ENCODE results near the gene PRDM16.

The PRDM16 gene

DNA sequence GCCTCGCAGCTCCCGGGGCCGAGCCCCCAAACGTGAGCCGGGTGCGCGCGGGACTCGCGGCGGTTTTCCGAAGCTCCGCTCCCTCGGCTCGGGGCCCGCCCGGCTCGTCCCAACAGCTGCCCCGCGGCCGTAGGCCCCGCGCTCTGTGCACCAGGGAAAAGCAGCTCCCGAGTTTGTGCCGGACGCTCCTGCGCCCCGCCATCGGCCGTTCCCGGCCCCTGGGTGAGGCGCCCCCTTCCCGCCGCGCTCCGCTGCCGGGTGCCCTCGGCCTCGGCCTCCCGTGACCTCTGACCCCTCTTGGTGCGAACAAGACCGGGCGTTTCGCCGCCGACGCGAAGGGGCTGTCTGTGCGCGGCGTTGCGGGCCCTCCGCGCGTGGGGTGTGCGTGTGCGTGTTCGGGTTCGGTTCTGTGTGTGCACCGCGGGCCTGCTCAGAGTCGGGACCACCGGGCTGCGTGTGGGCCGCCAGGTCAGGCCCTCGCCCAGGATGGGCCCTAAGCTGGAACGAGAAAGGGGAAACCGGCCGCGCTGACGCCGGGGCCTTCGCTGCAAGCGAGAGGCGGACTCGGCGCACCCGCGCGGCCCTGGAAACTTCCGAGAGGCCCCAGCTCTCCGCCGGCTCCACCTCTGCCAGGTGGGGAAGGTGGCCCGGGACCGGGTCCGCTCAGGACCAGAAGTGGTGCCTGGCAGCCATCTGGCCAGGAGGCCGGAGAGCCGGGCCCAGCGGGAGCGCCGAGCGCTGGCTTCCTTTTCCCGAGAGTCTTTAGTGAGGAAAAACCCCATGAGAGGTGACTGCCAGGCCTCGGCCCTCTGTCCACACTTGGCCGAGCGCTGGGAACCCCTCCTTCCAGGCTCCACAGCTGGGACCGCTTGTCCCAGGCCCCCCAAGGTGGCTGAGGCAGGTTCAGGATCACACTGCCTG lies 1.9 kb downstream of the PRDM16 start:
- DNase-seq = no peak

GRCh38 chr1:3071565-3072390 lies 2.8 kb downstream of the PRDM16 start:
- no peak for DNase-seq

- DNase-seq = no peak
These were observed 3.6 kb downstream of the PRDM16 start for GRCh38 chr1:3072391-3073185.

- DNase-seq = no peak
These were observed 4.1 kb downstream of the PRDM16 start for GRCh38 chr1:3073186-3073488.

GRCh38 chr1:3073489-3074296 lies 4.7 kb downstream of the PRDM16 start:
- DNase-seq = no peak

GRCh38 chr1:3074297-3074741 lies 5.3 kb downstream of the PRDM16 start:
- DNase-seq = no peak

GRCh38 chr1:3074800-3075199 lies 5.8 kb downstream of the PRDM16 start:
- no peak for DNase-seq

DNA sequence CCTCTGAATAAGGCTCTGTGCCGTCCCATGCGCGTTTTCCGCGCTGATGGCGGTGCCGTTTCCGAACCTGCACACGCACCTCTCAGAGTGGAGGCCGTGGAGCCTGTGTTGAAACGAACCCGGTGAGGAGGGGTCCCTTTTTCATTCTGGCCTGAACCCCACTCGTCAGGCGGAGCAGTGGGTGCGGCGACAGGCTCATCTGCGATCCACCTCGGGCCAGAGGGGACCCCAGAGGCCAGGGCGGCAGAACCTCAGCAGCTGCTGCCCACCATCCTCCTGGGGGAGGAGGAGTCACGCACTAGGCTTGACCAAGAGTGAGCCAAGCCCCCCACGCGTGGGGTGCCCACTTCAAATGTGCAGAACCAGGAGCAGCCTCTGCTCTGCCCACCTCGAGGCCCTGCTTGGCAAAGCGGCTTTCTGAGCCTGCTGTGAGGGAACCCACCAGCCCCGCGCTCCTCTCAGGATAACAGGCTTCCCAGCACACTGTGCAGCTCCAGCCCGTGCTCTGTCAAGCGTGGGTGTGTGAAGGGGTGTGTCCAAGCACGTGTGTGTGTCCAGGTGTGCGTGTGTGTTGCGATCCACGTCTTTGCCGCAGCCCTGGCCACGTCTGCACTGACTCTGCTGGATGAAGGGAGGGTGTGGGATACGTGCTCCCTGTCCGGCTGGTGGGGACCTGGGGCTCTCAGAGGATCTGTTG lies 6.8 kb downstream of the PRDM16 start:
- DNase-seq = no peak

DNA sequence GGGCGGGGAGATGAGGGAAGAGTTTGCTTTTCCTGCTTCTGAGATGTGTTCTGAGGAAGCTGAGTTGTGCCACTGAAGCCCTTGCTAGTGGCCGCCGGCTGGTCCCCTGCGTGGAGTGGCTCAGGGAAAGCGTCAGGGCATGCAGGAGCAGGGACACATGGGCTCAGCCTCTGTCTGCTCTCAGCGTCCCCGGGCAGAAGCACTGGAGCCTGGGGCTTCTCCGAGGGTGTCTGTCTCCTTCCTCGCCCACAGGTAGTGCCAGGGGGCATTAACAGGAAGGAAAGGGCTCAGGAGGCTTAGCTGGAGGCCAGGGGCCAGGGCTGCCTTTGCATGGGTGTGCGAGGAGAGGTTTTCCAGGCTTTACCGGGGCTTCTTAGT lies 7.3 kb downstream of the PRDM16 start:
- DNase-seq = no peak

GRCh38 chr1:3077081-3077480 lies 8.1 kb downstream of the PRDM16 start:
- DNase-seq = no peak

DNA sequence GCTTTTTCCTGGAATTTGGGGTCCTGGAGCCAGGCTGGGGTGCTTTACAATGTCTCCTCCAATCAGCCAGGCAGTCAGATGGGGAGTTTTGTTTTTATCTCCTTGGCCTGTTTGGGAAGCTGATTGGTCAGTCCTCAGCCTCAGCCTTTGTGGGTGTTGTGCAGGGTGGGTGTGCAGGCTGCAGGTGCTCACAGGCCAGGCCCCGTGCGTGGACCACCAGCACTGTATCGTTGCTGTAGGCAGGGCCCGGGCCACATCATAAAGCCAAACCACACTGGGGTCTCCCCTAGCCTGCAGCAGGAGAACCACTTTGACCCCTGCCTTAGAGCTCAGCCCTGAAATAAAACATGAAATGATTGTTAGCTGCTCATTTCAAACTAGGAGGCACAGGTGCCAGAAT lies 8.6 kb downstream of the PRDM16 start:
- DNase-seq = no peak

- no peak for DNase-seq
These were observed 9.4 kb downstream of the PRDM16 start for GRCh38 chr1:3078430-3078861.

- no peak for DNase-seq
These were observed 9.9 kb downstream of the PRDM16 start for GRCh38 chr1:3078871-3079270.

GRCh38 chr1:3079381-3080052 lies 10.5 kb downstream of the PRDM16 start:
- DNase-seq = no peak

DNA sequence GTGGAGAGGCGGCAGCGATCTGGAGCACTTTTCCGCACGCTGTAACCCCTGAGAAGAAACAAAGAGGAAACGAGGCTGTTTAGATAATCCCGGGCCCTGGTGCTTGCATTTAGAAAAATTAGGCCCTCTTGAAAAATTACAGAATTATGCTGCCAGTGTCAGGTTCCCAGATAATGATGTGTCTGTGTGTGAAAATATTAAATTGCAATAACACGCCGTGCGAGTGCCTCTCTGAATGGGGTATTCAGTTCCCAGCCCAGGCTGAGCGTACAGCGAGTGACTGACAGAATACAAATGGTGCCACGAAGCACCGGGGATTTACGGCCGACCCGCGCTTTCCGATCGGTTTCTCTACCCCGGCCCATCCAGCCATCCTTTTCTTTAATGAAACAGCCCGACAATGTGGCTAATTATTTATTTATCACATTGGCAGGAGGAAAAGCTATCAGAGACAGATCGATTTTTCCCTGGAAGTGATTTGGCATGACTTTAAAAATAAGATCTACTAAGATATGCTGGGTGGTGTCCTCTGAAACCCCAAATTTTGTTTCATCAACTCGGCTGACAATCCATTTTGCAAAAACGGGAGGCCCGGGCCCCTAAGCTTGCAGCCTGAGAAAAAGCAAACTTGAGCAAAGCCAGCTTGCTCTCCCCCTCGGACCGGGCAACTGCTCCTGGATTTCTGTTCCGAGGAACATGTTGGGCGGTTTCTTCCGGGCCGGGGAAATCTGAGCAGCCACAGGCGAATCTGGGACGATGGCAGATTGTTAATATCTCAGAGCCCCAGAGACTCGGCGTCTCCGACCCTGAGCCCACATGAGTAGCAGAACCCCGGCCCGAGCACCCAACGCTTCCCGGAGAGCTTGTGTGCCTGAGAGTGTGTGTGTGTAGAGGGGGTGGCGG lies 11.3 kb downstream of the PRDM16 start:
- no peak for DNase-seq

GRCh38 chr1:3081171-3081683 lies 12.2 kb downstream of the PRDM16 start:
- DNase-seq = no peak

GRCh38 chr1:3082051-3082450 lies 13.0 kb downstream of the PRDM16 start:
- no peak for DNase-seq

DNA sequence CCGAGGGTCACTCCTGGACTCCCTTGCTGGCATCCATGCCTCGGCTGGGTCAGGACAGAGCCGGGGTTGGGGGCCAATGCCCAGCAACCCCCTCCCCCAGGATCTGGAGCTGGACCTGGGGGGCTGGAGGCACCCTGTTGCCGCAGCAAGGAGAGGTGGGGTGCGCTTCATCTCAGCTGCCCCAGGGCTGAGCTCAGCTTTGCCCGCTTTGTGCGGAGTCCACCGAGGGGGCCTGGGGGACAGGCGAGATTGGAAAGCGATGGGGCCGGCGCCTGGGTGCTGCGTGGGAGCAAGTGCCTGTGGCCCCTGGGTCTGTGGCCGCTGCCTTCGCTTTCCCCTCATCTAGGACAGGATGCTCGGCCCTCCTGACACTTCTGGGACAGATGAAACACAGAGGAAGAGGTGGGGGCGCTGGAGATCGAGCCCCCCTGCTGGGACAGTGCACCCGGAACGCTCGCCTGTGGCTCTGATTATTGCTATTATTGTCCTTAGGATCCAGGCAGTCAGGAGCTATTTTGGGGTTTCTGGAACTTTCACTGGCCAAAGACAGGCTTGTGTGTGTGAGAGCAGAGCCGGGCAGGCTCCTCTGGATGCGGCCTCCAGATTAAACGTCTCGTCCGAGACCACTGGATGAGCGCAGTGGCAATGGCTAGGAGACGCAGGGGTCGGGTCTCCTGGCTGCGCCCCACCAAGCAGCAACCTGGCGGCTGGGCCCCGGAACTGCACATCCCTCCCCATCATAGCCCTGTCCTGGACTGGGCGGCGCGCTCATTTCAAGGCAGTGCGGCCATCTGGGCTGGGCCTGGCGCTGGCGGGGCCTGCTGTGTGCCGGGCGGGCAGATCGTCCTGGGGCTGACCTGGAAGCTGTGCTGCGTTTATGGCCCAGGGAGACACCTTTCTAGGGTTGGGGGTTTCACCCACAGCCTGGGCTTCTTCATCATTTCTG lies 13.8 kb downstream of the PRDM16 start:
- DNase-seq = no peak

DNA sequence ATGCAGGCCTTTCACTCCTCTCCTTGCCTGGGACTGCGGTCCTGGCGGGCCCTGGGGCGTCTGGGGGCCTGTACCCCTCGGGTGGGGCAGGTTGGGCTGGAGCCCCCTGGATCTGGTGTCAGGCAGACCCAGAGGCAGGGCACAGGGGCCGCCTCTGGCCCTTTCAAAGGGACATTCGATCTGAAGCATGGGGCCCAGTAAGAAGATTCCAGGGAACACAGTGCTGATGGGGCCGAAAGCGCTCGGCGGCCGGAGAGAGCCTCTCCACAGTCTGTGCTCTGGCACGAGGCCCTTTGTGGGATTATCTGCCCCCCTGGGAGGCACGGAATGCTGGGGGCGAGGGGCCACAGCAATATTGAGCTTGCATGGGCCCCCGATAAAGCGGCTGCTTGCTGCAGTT lies 15.2 kb downstream of the PRDM16 start:
- no peak for DNase-seq
